ENCODE data around the gene AGAP3. TPM values are rescaled to one million over a fixed set of nuclear protein-coding genes. Genes with fewer than 3 reads are reported as not detected.

The AGAP3 gene
- polyA plus RNA-seq, 3 donors, result 6.4 to 133 (median 6.8) TPM

DNA sequence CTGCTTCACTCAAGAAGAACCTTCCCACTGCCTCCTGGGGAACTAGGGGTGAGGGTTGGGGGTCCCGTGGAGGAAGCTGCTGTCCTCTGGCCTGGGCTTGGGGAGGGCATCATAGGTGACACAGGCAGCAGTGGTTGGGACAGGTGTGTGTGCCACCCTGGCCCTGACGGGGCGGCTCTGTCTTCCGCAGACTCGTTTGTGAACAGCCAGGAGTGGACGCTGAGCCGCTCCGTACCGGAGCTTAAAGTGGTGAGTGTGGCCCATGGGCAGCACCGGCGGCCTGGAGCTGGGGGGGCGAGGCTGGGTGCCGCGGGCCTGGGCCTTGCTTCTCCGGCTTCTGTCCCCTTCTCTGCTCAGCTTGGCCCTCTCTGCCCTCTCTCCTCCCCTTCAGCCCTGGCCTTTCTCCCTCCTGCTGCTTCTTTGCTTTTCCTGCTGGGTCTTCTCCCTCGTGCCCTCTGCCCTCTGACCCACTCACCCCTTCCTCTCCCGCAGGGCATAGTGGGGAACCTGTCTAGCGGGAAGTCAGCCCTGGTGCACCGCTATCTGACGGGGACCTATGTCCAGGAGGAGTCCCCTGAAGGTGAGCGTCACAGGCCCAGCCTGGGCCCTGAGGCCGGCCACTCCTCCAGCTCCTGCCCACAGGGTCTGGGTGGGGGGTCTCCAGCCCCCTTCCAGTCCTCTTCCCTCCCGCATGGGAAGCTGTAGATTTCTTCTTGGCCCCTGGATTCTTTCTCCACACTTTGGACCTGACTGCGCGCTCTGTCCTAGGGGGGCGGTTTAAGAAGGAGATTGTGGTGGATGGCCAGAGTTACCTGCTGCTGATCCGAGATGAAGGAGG, 30.5 kb downstream of the AGAP3 start:
- Histone ChIP-seq H2AFZ (ENCODE audit: insufficient read depth, low read depth, low read length, poor library complexity, severe bottlenecking) (no peak overlapping the region), H3K4me2 (replicated peaks; ENCODE audit: extremely low read depth, low read length, poor library complexity, severe bottlenecking) (no peak overlapping the region), H4K20me1 (ENCODE audit: insufficient read depth, low read length) (peaks cover 92% of the 10 kb centered on the region), H3K9me3 (replicated peaks in 1 of 2; ENCODE audit: control insufficient read depth in 1 of 2, insufficient read depth in 1 of 2, low read length in 2 of 2) (no peaks in the 10 kb centered on the region), H3K9ac (ENCODE audit: insufficient read depth, low read length, poor library complexity, severe bottlenecking) (no peak overlapping the region), H3K36me3 (replicated peaks in 1 of 2; ENCODE audit: control insufficient read depth in 1 of 2, insufficient read depth in 2 of 2, low read length in 2 of 2) (peaks cover 33 to 60% of the 10 kb centered on the region in 2 donors), H3K4me1 (ENCODE audit: control insufficient read depth in 1 of 2, insufficient read depth in 2 of 2, low read length in 2 of 2) (peaks cover 3 to 7% of the 10 kb centered on the region in 2 donors), H3K79me2 (ENCODE audit: insufficient read depth, low read length) (peaks cover 6% of the 10 kb centered on the region), H3K27ac (ENCODE audit: low read depth in 1 of 2, low read length in 2 of 2) (no peak overlapping the region), H3K4me3 (replicated peaks in 1 of 3; ENCODE audit: low read depth in 2 of 3, low read length in 3 of 3) (no peak overlapping the region), H3K27me3 (ENCODE audit: control insufficient read depth in 2 of 2, insufficient read depth in 2 of 2, low read length in 2 of 2) (peaks cover 2 to 21% of the 10 kb centered on the region in 2 donors)
- no peak for DNase-seq
- peaks cover 0 to 4% (median 2%) of the 10 kb centered on the region in 7 donors for H3K9me3 Mint-ChIP-seq
- H3K27ac Mint-ChIP-seq, result no peak overlapping the region
- H3K4me3 Mint-ChIP-seq, result no peak overlapping the region
- TF ChIP-seq, protein P1, sequence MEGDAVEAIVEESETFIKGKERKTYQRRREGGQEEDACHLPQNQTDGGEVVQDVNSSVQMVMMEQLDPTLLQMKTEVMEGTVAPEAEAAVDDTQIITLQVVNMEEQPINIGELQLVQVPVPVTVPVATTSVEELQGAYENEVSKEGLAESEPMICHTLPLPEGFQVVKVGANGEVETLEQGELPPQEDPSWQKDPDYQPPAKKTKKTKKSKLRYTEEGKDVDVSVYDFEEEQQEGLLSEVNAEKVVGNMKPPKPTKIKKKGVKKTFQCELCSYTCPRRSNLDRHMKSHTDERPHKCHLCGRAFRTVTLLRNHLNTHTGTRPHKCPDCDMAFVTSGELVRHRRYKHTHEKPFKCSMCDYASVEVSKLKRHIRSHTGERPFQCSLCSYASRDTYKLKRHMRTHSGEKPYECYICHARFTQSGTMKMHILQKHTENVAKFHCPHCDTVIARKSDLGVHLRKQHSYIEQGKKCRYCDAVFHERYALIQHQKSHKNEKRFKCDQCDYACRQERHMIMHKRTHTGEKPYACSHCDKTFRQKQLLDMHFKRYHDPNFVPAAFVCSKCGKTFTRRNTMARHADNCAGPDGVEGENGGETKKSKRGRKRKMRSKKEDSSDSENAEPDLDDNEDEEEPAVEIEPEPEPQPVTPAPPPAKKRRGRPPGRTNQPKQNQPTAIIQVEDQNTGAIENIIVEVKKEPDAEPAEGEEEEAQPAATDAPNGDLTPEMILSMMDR (IDR thresholded peaks at IDR 0.05), result no peak
- 94% methylated on average over 14 of the region's 27 CpGs for WGBS (ENCODE audit: insufficient coverage)
- H3K27me3 Mint-ChIP-seq (ENCODE audit: low read depth in 3 of 3), result peaks cover 22 to 31% (median 24%) of the 10 kb centered on the region in 3 donors
- intact Hi-C loops (cut with micrococcal nuclease), result loop anchor here in 1 of 2 donors (10.0 kb wide), 1 partner anchor 222 kb away; no protein-coding TSS in a partner anchor
- peaks cover 3% of the 10 kb centered on the region for H3K4me1 Mint-ChIP-seq
- peaks cover 60 to 74% of the 10 kb centered on the region in 2 donors for H3K36me3 Mint-ChIP-seq

DNA sequence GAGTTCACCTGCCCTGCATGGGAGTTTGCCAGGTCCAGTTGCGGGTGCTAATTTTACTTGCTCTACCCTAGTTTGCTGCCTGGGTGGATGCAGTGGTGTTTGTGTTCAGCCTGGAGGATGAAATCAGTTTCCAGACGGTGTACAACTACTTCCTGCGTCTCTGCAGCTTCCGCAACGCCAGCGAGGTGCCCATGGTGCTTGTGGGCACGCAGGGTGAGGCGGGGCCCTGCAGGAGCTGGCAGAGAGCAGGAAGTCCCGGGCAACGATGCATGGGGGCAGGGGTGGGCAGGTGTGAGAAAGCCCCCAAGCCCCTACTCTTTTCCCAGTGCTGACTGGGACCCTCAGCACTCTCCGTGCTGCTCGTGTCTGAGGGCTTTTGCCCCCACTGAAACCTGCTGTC, 31.3 kb downstream of the AGAP3 start:
- H3K4me3 ChIP-seq (replicated peaks in 1 of 3; ENCODE audit: low read depth in 2 of 3, low read length in 3 of 3), result no peak overlapping the region
- Mint-ChIP-seq H3K36me3 (peaks cover 61 to 67% of the 10 kb centered on the region in 2 donors), H3K4me3 (no peak overlapping the region), H3K27ac (no peak overlapping the region), H3K27me3 (ENCODE audit: low read depth in 3 of 3) (peaks cover 21 to 27% (median 21%) of the 10 kb centered on the region in 3 donors), H3K9me3 (peaks cover 0 to 4% (median 2%) of the 10 kb centered on the region in 7 donors), H3K4me1 (peaks cover 3% of the 10 kb centered on the region)
- peaks cover 87% of the 10 kb centered on the region for H4K20me1 ChIP-seq (ENCODE audit: insufficient read depth, low read length)
- peaks cover 38 to 67% of the 10 kb centered on the region in 2 donors for H3K36me3 ChIP-seq (replicated peaks in 1 of 2; ENCODE audit: control insufficient read depth in 1 of 2, insufficient read depth in 2 of 2, low read length in 2 of 2)
- no peaks in the 10 kb centered on the region for H3K9me3 ChIP-seq (replicated peaks in 1 of 2; ENCODE audit: control insufficient read depth in 1 of 2, insufficient read depth in 1 of 2, low read length in 2 of 2)
- WGBS (ENCODE audit: insufficient coverage), result 66% methylated on average over 8 of the region's 12 CpGs
- peaks cover 3 to 7% of the 10 kb centered on the region in 2 donors for H3K4me1 ChIP-seq (ENCODE audit: control insufficient read depth in 1 of 2, insufficient read depth in 2 of 2, low read length in 2 of 2)
- H3K4me2 ChIP-seq (replicated peaks; ENCODE audit: extremely low read depth, low read length, poor library complexity, severe bottlenecking), result no peak overlapping the region
- no peak for DNase-seq
- H3K27me3 ChIP-seq (ENCODE audit: control insufficient read depth in 2 of 2, insufficient read depth in 2 of 2, low read length in 2 of 2), result peaks cover 2 to 21% of the 10 kb centered on the region in 2 donors
- TF ChIP-seq, protein P1 (IDR thresholded peaks at IDR 0.05), result no peak
- H2AFZ ChIP-seq (ENCODE audit: insufficient read depth, low read depth, low read length, poor library complexity, severe bottlenecking), result no peak overlapping the region
- intact Hi-C loops (cut with micrococcal nuclease), result loop anchor here in 1 of 2 donors (10.0 kb wide), 1 partner anchor 223 kb away; no protein-coding TSS in a partner anchor
- no peak overlapping the region for H3K9ac ChIP-seq (ENCODE audit: insufficient read depth, low read length, poor library complexity, severe bottlenecking)
- H3K79me2 ChIP-seq (ENCODE audit: insufficient read depth, low read length), result peaks cover 3% of the 10 kb centered on the region
- no peak overlapping the region for H3K27ac ChIP-seq (ENCODE audit: low read depth in 1 of 2, low read length in 2 of 2)

Measured in CD14-positive monocyte (primary cell).